HEK293 (cell line): Measurements from ENCODE around the gene SLITRK1.

ENCODE experiments used
- CTCF ChIP-seq: fragments of 450-650 bp; formaldehyde crosslinking; IDR thresholded peaks from 2 replicates; pipeline ENCODE4 v1.5.1; 2016; ENCODE audit warnings: missing biosample characterization, missing genetic modification characterization
- PBX3 ChIP-seq: sonication (generic); formaldehyde crosslinking; IDR thresholded peaks from 2 replicates; pipeline ENCODE4 v1.8.1; 2022; ENCODE audit warnings: mild to moderate bottlenecking, moderate library complexity, missing genetic modification reagents
- REPIN1 ChIP-seq: fragments of 450-650 bp; formaldehyde crosslinking; IDR thresholded peaks from 2 replicates; pipeline ENCODE4 v1.5.1; 2017; ENCODE audit warnings: missing biosample characterization, missing genetic modification characterization, low read depth
- ZNF23 ChIP-seq: fragments of 450-650 bp; formaldehyde crosslinking; IDR thresholded peaks from 2 replicates; pipeline ENCODE4 v1.5.1; 2016; ENCODE audit warnings: missing biosample characterization, missing genetic modification characterization, borderline replicate concordance
- ZNF362 ChIP-seq: fragments of 450-650 bp; formaldehyde crosslinking; IDR thresholded peaks from 2 replicates; pipeline ENCODE4 v1.5.1; 2016; ENCODE audit warnings: missing biosample characterization, missing genetic modification characterization
- ZNF654 ChIP-seq: fragments of 450-650 bp; formaldehyde crosslinking; IDR thresholded peaks from 2 replicates; pipeline ENCODE4 v1.5.1; 2016; ENCODE audit warnings: low read depth, missing biosample characterization, missing genetic modification characterization
- ZNF830 ChIP-seq: fragments of 450-650 bp; IDR thresholded peaks from 2 replicates; pipeline ENCODE4 v1.5.0; 2018; ENCODE audit warnings: missing biosample characterization, missing genetic modification characterization, low read depth, mild to moderate bottlenecking, moderate library complexity

- no peak for TF ChIP-seq REPIN1 (tag by site-specific recombination)
- no peak for TF ChIP-seq CTCF (tag by site-specific recombination)
- TF ChIP-seq ZNF654 (tag by site-specific recombination): no peak
- no peak for TF ChIP-seq ZNF362 (tag by site-specific recombination)
- TF ChIP-seq PBX3 (CRISPR knock-in tag): no peak
- no peak for TF ChIP-seq ZNF23 (tag by site-specific recombination)
- no peak for TF ChIP-seq ZNF830
Measured at GRCh38 chr13:83881917-83882605, at the start of gene SLITRK1.
